GM23248 (cell line): ENCODE data around the gene RASGRF1. TPM values are rescaled to one million over a fixed set of nuclear protein-coding genes. Genes with fewer than 3 reads are reported as not detected.

Experiments used
- DNase-seq: peaks from one replicate; pipeline ENCODE4 v3.0.0-alpha.2; 2015
- H2AFZ ChIP-seq: fragments of 200-600 bp; sonication (generic); 2 replicates; pipeline ENCODE4 v1.6.1; 2016; ENCODE audit warnings: antibody characterized with exemption
- H3F3A ChIP-seq: fragments of 200-600 bp; sonication (generic); 2 replicates; pipeline ENCODE4 v1.6.1; 2016; ENCODE audit warnings: mild to moderate bottlenecking, antibody characterized with exemption, mixed run types; ENCODE audit not compliant: insufficient read depth
- H3K27ac ChIP-seq: fragments of 200-600 bp; sonication (generic); 2 replicates; pipeline ENCODE4 v1.5.1; 2016; ENCODE audit warnings: mild to moderate bottlenecking
- H3K27me3 ChIP-seq: fragments of 200-600 bp; sonication (generic); replicated peaks from 2 replicates; pipeline ENCODE4 v1.6.1; 2016; ENCODE audit warnings: mild to moderate bottlenecking; ENCODE audit not compliant: insufficient read depth
- H3K36me3 ChIP-seq: fragments of 200-600 bp; sonication (generic); 2 replicates; pipeline ENCODE4 v1.6.1; 2016; ENCODE audit warnings: low read depth, mild to moderate bottlenecking
- H3K4me1 ChIP-seq: fragments of 200-600 bp; sonication (generic); 2 replicates; pipeline ENCODE4 v1.6.1; 2016; ENCODE audit warnings: mild to moderate bottlenecking; ENCODE audit not compliant: insufficient read depth
- H3K4me2 ChIP-seq: fragments of 200-600 bp; sonication (generic); one replicate; pipeline ENCODE4 v1.6.1; 2016; ENCODE audit warnings: mild to moderate bottlenecking; ENCODE audit not compliant: unreplicated experiment
- H3K4me3 ChIP-seq: fragments of 200-600 bp; sonication (generic); 2 replicates; pipeline ENCODE4 v1.5.1; 2016; ENCODE audit warnings: mild to moderate bottlenecking
- H3K79me2 ChIP-seq: fragments of 200-600 bp; sonication (generic); 2 replicates; pipeline ENCODE4 v1.6.1; 2016; ENCODE audit warnings: mild to moderate bottlenecking; ENCODE audit not compliant: insufficient read depth
- H3K9ac ChIP-seq: fragments of 200-600 bp; sonication (generic); 2 replicates; pipeline ENCODE4 v1.6.1; 2016; ENCODE audit warnings: mild to moderate bottlenecking
- H3K9me2 ChIP-seq: fragments of 200-600 bp; sonication (generic); 2 replicates; pipeline ENCODE4 v1.6.1; 2016; ENCODE audit warnings: mixed run types, mild to moderate bottlenecking, moderate library complexity; ENCODE audit not compliant: insufficient read depth
- H3K9me3 ChIP-seq: fragments of 200-600 bp; sonication (generic); one replicate; pipeline ENCODE4 v1.6.1; 2017; ENCODE audit warnings: low read depth
- H4K20me1 ChIP-seq: fragments of 200-600 bp; sonication (generic); 2 replicates; pipeline ENCODE4 v1.6.0; 2016; ENCODE audit not compliant: insufficient read depth
- EZH2 ChIP-seq: fragments of 200-600 bp; sonication (generic); IDR thresholded peaks from 2 replicates; pipeline ENCODE4 v1.6.1; 2018; ENCODE audit warnings: antibody characterized with exemption, mild to moderate bottlenecking; ENCODE audit not compliant: insufficient read depth, poor library complexity, severe bottlenecking
- EZH2phosphoT487 ChIP-seq: fragments of 200-600 bp; sonication (generic); IDR thresholded peaks from 2 replicates; pipeline ENCODE4 v1.6.1; 2018; ENCODE audit warnings: antibody characterized with exemption, moderate library complexity, mild to moderate bottlenecking, low read depth; ENCODE audit not compliant: insufficient read depth
- WGBS, 2 experiments: methylation state at CpG; one replicate each; pipeline ENCODE4 v1.1.6; 2015 to 2017; ENCODE audit warnings: low lambda C conversion rate in 2 of 2, low coverage in 1 of 2; ENCODE audit errors: missing lambda C conversion rate in 2 of 2; 5-methylcytosine and 5-hydroxymethylcytosine counted together
- in situ Hi-C: fragments of 300-500 bp; cut with MboI; formaldehyde crosslinking; loops from 2 replicates; pipeline ENCODE4 v1.15.0; 2020
- polyA plus RNA-seq: library from polyadenylated mRNA; unstranded; fragments of >200 nt; fragmentation: Nextera tagmentation; extraction: Ambion mirVana; gene quantifications from 2 replicates; pipeline ENCODE4 v1.2.1, GENCODE V29; 2016
- total RNA-seq: library from RNA; depleted of rRNA; stranded (reverse); fragments of >200 nt; shearing (Covaris generic); gene quantifications from 2 replicates; pipeline ENCODE4 v1.2.3, GENCODE V29; 2014

The RASGRF1 gene
- total and polyA plus RNA-seq, 2 experiments from 2014 or later: not detected

DNA sequence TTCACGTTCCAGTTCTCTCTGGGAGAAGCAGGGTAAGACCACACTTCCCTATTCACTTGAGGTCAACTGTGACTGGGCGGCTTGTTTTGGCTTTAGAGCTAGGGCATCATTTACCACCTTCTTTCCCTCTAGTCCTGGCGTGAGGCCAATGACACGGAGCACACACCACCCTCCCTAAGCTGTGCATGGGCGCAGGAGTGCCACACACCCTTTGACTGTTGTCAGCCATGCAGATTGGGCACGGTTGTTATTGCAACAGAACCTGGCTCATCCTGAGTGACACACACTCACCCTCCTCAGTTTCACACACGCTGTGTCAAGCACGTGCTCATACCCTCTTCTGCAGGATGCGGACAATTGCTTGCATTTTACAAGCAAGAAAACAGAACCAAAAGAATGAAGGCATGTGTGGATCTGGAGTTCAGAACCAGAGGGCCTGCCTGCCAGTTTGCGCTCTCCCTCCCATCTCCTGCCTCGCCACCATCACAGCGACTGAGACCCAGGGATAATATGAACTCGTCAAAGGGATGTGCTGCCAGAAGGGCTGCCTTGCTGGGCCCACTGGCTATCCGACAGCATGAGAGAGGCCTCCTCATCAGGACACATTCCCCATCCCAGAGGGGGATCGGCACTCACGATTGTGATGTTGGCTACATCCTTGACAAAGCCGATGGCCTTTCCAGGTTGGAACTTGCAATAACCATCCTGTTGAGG, 163.3 kb downstream of the RASGRF1 start:
- Histone ChIP-seq H3K79me2 (no peaks in the 10 kb centered on the region), H3K27ac (no peak overlapping the region), H2AFZ (no peak overlapping the region), H4K20me1 (no peaks in the 10 kb centered on the region), H3F3A (peaks cover 8% of the 10 kb centered on the region), H3K9ac (no peak overlapping the region), H3K27me3 (no peaks in the 10 kb centered on the region), H3K9me2 (no peaks in the 10 kb centered on the region), H3K4me2 (no peak overlapping the region), H3K4me3 (no peak overlapping the region), H3K4me1 (peaks cover 9% of the 10 kb centered on the region), H3K36me3 (peaks cover 18% of the 10 kb centered on the region; the same call in 1 of the 2 replicates), H3K9me3 (no peaks in the 10 kb centered on the region)
- no peak for DNase-seq
- 75 to 79% methylated on average over 17 of the region's 17 CpGs for WGBS, 2 experiments
- TF ChIP-seq EZH2: no peak
- no peak for TF ChIP-seq EZH2phosphoT487
- in situ Hi-C loops: no loop called here

DNA sequence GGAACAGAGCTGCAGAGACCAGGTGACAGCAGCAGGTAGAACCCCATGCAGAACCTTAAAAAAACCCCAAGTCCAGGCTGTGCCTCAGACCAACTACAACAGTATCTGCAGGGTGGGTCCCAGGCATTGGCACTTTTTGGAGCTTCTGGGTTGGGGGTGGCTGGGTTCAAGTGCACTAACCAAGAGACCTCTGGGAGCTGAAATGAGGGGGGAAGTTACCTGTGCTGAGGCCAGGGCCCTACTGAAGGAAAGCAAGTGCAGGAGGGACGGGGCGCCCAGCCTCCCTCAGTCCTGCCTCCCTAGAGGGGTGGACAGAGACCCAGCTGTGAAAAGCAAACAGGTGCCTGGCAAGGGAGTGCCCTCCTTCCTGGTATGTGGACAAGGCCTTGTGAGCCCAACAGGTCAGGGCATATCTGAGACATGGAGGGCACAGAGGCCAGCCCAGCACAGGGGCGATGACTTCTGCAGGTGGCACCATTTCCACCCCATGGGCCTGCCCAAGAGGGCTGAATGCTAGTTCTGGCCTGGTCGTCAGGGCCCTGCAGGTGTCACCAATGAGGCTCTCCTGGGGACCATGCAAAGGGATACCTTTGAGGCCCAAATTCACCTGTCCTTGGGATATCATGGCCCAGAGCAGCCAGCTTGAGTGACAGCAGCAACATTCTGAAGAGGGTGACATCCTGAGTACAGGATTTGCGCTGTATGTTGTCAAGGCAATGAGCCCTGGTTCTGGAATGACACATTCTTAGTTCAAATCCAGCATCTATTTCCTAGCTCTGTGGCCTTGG, 164.4 kb downstream of the RASGRF1 start:
- H3K9ac ChIP-seq: no peak overlapping the region
- no peaks in the 10 kb centered on the region for H3K9me2 ChIP-seq
- peaks cover 6% of the 10 kb centered on the region for H3K4me1 ChIP-seq
- H3K27ac ChIP-seq: no peak overlapping the region
- H3K4me2 ChIP-seq: no peak overlapping the region
- DNase-seq: no peak
- peaks cover 27% of the 10 kb centered on the region; the same call in 1 of the 2 replicates for H3K36me3 ChIP-seq
- H3K79me2 ChIP-seq: no peaks in the 10 kb centered on the region
- no peaks in the 10 kb centered on the region for H4K20me1 ChIP-seq
- H3F3A ChIP-seq: peaks cover 8% of the 10 kb centered on the region
- 87% methylated on average over 5 of the region's 5 CpGs for WGBS, 2 experiments
- no peak overlapping the region for H2AFZ ChIP-seq
- in situ Hi-C loops: no loop called here
- no peaks in the 10 kb centered on the region for H3K9me3 ChIP-seq
- H3K27me3 ChIP-seq: no peaks in the 10 kb centered on the region
- no peak overlapping the region for H3K4me3 ChIP-seq
- TF ChIP-seq EZH2phosphoT487: no peak
- TF ChIP-seq EZH2: no peak

DNA sequence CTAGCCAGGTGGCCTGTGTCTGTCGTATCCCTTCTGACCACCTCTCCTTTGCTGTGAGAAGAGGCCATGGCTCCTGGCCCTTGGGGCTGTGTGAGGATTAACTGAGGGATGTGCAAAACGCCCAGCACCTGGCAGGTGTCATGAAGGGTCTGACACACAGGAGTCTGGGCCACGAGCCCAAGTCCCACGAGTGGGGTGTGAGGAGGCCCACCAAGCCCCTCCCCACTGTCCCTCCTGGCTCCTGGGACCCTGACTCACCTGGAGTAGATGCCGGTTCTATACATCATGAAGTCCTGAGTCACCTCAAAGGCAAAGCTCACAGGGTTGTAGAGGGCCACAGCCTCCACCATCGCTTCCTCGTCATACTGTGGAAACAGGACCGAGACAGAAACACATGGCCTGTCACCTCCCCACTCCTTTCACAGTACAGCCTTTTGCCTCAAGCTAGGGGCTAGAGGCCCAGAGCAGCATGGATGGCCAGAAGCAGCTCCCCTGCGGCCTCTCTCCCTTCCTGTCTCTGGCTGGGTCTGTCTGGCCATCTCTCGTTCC, 165.4 kb downstream of the RASGRF1 start:
- no peaks in the 10 kb centered on the region for H3K9me2 ChIP-seq
- no peak for DNase-seq
- in situ Hi-C loops: no loop called here
- TF ChIP-seq EZH2phosphoT487: no peak
- no peak for TF ChIP-seq EZH2
- H3K27ac ChIP-seq: no peak overlapping the region
- no peaks in the 10 kb centered on the region for H3K27me3 ChIP-seq
- no peaks in the 10 kb centered on the region for H3K9me3 ChIP-seq
- H3F3A ChIP-seq: peaks cover 8% of the 10 kb centered on the region
- no peak overlapping the region for H3K9ac ChIP-seq
- H3K4me1 ChIP-seq: no peaks in the 10 kb centered on the region
- H4K20me1 ChIP-seq: no peaks in the 10 kb centered on the region
- H3K79me2 ChIP-seq: peaks cover 2% of the 10 kb centered on the region
- peaks cover 35% of the 10 kb centered on the region; the same call in 1 of the 2 replicates for H3K36me3 ChIP-seq
- H3K4me2 ChIP-seq: no peak overlapping the region
- WGBS, 2 experiments: 77 to 79% methylated on average over 9 of the region's 10 CpGs
- no peak overlapping the region for H3K4me3 ChIP-seq
- no peak overlapping the region for H2AFZ ChIP-seq

DNA sequence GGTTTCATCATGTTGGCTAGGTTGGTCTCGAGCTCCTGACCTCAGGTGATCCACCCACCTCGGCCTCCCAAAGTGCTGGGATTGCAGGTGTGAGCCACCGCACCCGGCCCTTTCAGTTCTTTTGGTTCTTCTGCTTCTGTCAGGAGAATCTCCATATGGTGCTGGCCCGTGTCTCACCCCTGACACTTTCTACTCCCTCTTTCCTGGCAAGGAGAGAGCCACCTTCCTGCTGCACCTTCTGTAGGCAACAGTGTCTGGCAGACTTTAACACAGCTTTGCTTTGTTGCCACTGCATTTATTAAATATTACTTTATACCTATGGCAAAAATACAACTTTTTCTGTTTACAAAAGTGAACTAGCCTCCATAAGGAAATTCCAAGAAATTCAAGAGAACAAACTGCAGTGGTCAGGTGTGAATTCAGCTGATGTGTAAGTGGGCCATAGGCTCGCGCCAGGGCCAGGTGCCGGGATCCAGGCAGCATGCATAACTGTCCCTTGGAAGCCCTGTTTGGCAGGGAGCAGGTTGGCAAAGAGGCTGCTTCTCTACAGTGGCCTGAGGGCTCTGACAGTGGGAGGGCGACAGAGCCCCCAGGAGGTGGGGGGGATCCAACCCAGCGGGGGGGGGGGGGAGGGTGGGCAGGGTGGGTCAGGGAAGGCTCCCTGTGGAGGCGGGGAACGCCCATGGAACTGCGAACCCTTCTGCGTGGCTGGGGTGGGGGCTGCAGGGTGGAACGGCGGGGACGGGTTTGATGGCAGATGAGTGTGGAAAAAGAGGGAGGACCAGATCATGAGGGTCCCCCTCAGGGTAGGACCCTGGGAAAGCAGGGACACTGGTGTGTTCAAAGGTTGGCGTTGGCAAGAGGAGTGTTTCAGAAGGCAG, 166.9 kb downstream of the RASGRF1 start:
- H3K9ac ChIP-seq: no peak overlapping the region
- 94 to 97% methylated on average over 9 to 18 of the region's 18 CpGs for WGBS, 2 experiments
- no peak overlapping the region for H3K27ac ChIP-seq
- H3F3A ChIP-seq: peaks cover 8% of the 10 kb centered on the region
- H3K36me3 ChIP-seq: peaks cover 49% of the 10 kb centered on the region; the same call in 1 of the 2 replicates
- H2AFZ ChIP-seq: no peak overlapping the region
- peaks cover 17% of the 10 kb centered on the region for H3K79me2 ChIP-seq
- no peak overlapping the region for H3K4me2 ChIP-seq
- H3K9me2 ChIP-seq: no peaks in the 10 kb centered on the region
- DNase-seq: no peak
- no peaks in the 10 kb centered on the region for H3K27me3 ChIP-seq
- in situ Hi-C loops: no loop called here
- no peak for TF ChIP-seq EZH2phosphoT487
- no peak for TF ChIP-seq EZH2
- H3K4me3 ChIP-seq: no peak overlapping the region
- no peaks in the 10 kb centered on the region for H3K4me1 ChIP-seq
- no peaks in the 10 kb centered on the region for H4K20me1 ChIP-seq
- H3K9me3 ChIP-seq: no peaks in the 10 kb centered on the region
